ENCODE measurements around the gene PSAP. TPM values are rescaled to one million over a fixed set of nuclear protein-coding genes. Genes with fewer than 3 reads are reported as not detected.
A peak's percentile ranks its signal among the peaks of the same experiment; 100 is the strongest.

The PSAP gene
- total and polyA plus RNA-seq, 4 donors, result 496 to 1,828 (median 1,097) TPM

- no peaks in the 10 kb centered on the region for H3K4me1 ChIP-seq (ENCODE audit: control insufficient read depth in 5 of 5, insufficient read depth in 5 of 5, low read length in 5 of 5)
- H3K27ac ChIP-seq (ENCODE audit: low read depth in 1 of 2, low read length in 1 of 2), result no peak overlapping the region
- H3K27me3 ChIP-seq (ENCODE audit: control insufficient read depth in 3 of 3, insufficient read depth in 3 of 3, low read length in 2 of 3), result no peaks in the 10 kb centered on the region
- H3K9me3 ChIP-seq (ENCODE audit: control insufficient read depth in 4 of 4, insufficient read depth in 3 of 4, low read length in 3 of 4), result no peaks in the 10 kb centered on the region
- 54 to 69% methylated on average over 5 of the region's 5 CpGs for WGBS, 2 donors
- H3K4me3 ChIP-seq, result no peak overlapping the region
- ATAC-seq (ENCODE audit: insufficient read depth, low FRiP score), result peak; percentile 24
- no peak overlapping the region for H3K9ac ChIP-seq (ENCODE audit: insufficient read depth in 1 of 2, low read length in 2 of 2)
- peaks cover 49 to 66% (median 54%) of the 10 kb centered on the region in 4 donors for H3K36me3 ChIP-seq (ENCODE audit: control insufficient read depth in 4 of 4, insufficient read depth in 4 of 4, low read length in 4 of 4)
- no peak for DNase-seq
- no peak for TF ChIP-seq CTCF (IDR thresholded peaks at IDR 0.05; ENCODE audit: control extremely low read depth, extremely low read depth)
These were observed 21.9 kb downstream of the PSAP start for GRCh38 chr10:71829171-71829570.

GRCh38 chr10:71828702-71829101, 22.3 kb downstream of the PSAP start:
- no peaks in the 10 kb centered on the region for H3K9me3 ChIP-seq (ENCODE audit: control insufficient read depth in 4 of 4, insufficient read depth in 3 of 4, low read length in 3 of 4)
- H3K36me3 ChIP-seq (ENCODE audit: control insufficient read depth in 4 of 4, insufficient read depth in 4 of 4, low read length in 4 of 4), result peaks cover 50 to 68% (median 56%) of the 10 kb centered on the region in 4 donors
- 95% methylated on average over 7 of the region's 7 CpGs for WGBS, 2 donors
- H3K27me3 ChIP-seq (ENCODE audit: control insufficient read depth in 3 of 3, insufficient read depth in 3 of 3, low read length in 2 of 3), result no peaks in the 10 kb centered on the region
- H3K27ac ChIP-seq (ENCODE audit: low read depth in 1 of 2, low read length in 1 of 2), result no peak overlapping the region
- no peak for ATAC-seq (ENCODE audit: insufficient read depth, low FRiP score)
- TF ChIP-seq CTCF (IDR thresholded peaks at IDR 0.05; ENCODE audit: control extremely low read depth, extremely low read depth), result no peak
- H3K9ac ChIP-seq (ENCODE audit: insufficient read depth in 1 of 2, low read length in 2 of 2), result no peak overlapping the region
- H3K4me3 ChIP-seq, result no peak overlapping the region
- no peaks in the 10 kb centered on the region for H3K4me1 ChIP-seq (ENCODE audit: control insufficient read depth in 5 of 5, insufficient read depth in 5 of 5, low read length in 5 of 5)
- DNase-seq, result no peak

GRCh38 chr10:71827852-71828251, 23.2 kb downstream of the PSAP start:
- no peak for TF ChIP-seq CTCF (IDR thresholded peaks at IDR 0.05; ENCODE audit: control extremely low read depth, extremely low read depth)
- no peaks in the 10 kb centered on the region for H3K9me3 ChIP-seq (ENCODE audit: control insufficient read depth in 4 of 4, insufficient read depth in 3 of 4, low read length in 3 of 4)
- no peaks in the 10 kb centered on the region for H3K4me1 ChIP-seq (ENCODE audit: control insufficient read depth in 5 of 5, insufficient read depth in 5 of 5, low read length in 5 of 5)
- H3K4me3 ChIP-seq, result no peak overlapping the region
- no peaks in the 10 kb centered on the region for H3K27me3 ChIP-seq (ENCODE audit: control insufficient read depth in 3 of 3, insufficient read depth in 3 of 3, low read length in 2 of 3)
- no peak for ATAC-seq (ENCODE audit: insufficient read depth, low FRiP score)
- no peak overlapping the region for H3K27ac ChIP-seq (ENCODE audit: low read depth in 1 of 2, low read length in 1 of 2)
- no peak for DNase-seq
- H3K9ac ChIP-seq (ENCODE audit: insufficient read depth in 1 of 2, low read length in 2 of 2), result no peak overlapping the region
- H3K36me3 ChIP-seq (ENCODE audit: control insufficient read depth in 4 of 4, insufficient read depth in 4 of 4, low read length in 4 of 4), result peaks cover 51 to 72% (median 57%) of the 10 kb centered on the region in 4 donors
- 84 to 92% methylated on average over 6 of the region's 6 CpGs for WGBS, 2 donors

GRCh38 chr10:71825217-71825616, 25.8 kb downstream of the PSAP start:
- Histone ChIP-seq H3K27ac (ENCODE audit: low read depth in 1 of 2, low read length in 1 of 2) (no peak overlapping the region), H3K36me3 (ENCODE audit: control insufficient read depth in 4 of 4, insufficient read depth in 4 of 4, low read length in 4 of 4) (peaks cover 40 to 73% (median 54%) of the 10 kb centered on the region in 4 donors), H3K4me3 (no peak overlapping the region), H3K27me3 (ENCODE audit: control insufficient read depth in 3 of 3, insufficient read depth in 3 of 3, low read length in 2 of 3) (no peaks in the 10 kb centered on the region), H3K9ac (ENCODE audit: insufficient read depth in 1 of 2, low read length in 2 of 2) (no peak overlapping the region), H3K9me3 (ENCODE audit: control insufficient read depth in 4 of 4, insufficient read depth in 3 of 4, low read length in 3 of 4) (no peaks in the 10 kb centered on the region), H3K4me1 (ENCODE audit: control insufficient read depth in 5 of 5, insufficient read depth in 5 of 5, low read length in 5 of 5) (no peaks in the 10 kb centered on the region)
- WGBS, 2 donors, result 79 to 86% methylated on average over 11 of the region's 11 CpGs
- DNase-seq (no peak), ATAC-seq (ENCODE audit: insufficient read depth, low FRiP score) (no peak)
- no peak for TF ChIP-seq CTCF (IDR thresholded peaks at IDR 0.05; ENCODE audit: control extremely low read depth, extremely low read depth)
